HEK293 (cell line): Measurements from ENCODE around the gene GIPC1.
A peak's percentile ranks its signal among the peaks of the same experiment; 100 is the strongest.

Experiments
- GLIS2 ChIP-seq: fragments of 450-650 bp; formaldehyde crosslinking; IDR thresholded peaks from 2 replicates; pipeline ENCODE4 v1.5.1; 2016; ENCODE audit warnings: missing biosample characterization, missing genetic modification characterization
- KLF7 ChIP-seq: fragments of 450-650 bp; formaldehyde crosslinking; IDR thresholded peaks from 2 replicates; pipeline ENCODE4 v1.5.1; 2016; ENCODE audit warnings: missing biosample characterization, missing genetic modification characterization, borderline replicate concordance
- MZF1 ChIP-seq: fragments of 450-650 bp; formaldehyde crosslinking; IDR thresholded peaks from 2 replicates; pipeline ENCODE4 v1.5.1; 2017; ENCODE audit warnings: missing biosample characterization, missing genetic modification characterization, borderline replicate concordance
- ZBTB20 ChIP-seq: fragments of 450-650 bp; formaldehyde crosslinking; IDR thresholded peaks from 2 replicates; pipeline ENCODE4 v1.5.1; 2016; ENCODE audit warnings: missing biosample characterization, missing genetic modification characterization
- ZFP3 ChIP-seq: fragments of 450-650 bp; formaldehyde crosslinking; IDR thresholded peaks from 2 replicates; pipeline ENCODE4 v1.5.1; 2016; ENCODE audit warnings: low read depth, missing biosample characterization, missing genetic modification characterization
- ZNF10 ChIP-seq: fragments of 450-650 bp; formaldehyde crosslinking; IDR thresholded peaks from 2 replicates; pipeline ENCODE4 v1.5.1; 2017; ENCODE audit warnings: missing biosample characterization, missing genetic modification characterization
- ZNF202 ChIP-seq: fragments of 450-650 bp; formaldehyde crosslinking; IDR thresholded peaks from 2 replicates; pipeline ENCODE4 v1.5.1; 2016; ENCODE audit warnings: missing biosample characterization, missing genetic modification characterization, borderline replicate concordance
- ZNF23 ChIP-seq: fragments of 450-650 bp; formaldehyde crosslinking; IDR thresholded peaks from 2 replicates; pipeline ENCODE4 v1.5.1; 2016; ENCODE audit warnings: missing biosample characterization, missing genetic modification characterization, borderline replicate concordance
- ZNF266 ChIP-seq: fragments of 450-650 bp; formaldehyde crosslinking; IDR thresholded peaks from 2 replicates; pipeline ENCODE4 v1.5.1; 2016; ENCODE audit warnings: missing biosample characterization, missing genetic modification characterization, low read depth
- ZNF404 ChIP-seq: fragments of 450-650 bp; formaldehyde crosslinking; IDR thresholded peaks from 2 replicates; pipeline ENCODE4 v1.5.1; 2017; ENCODE audit warnings: missing biosample characterization, missing genetic modification characterization
- ZNF416 ChIP-seq: fragments of 450-650 bp; formaldehyde crosslinking; IDR thresholded peaks from 2 replicates; pipeline ENCODE4 v1.5.1; 2016; ENCODE audit warnings: missing biosample characterization, missing genetic modification characterization
- ZNF433 ChIP-seq: fragments of 450-650 bp; formaldehyde crosslinking; IDR thresholded peaks from 2 replicates; pipeline ENCODE4 v1.5.1; 2016; ENCODE audit warnings: missing biosample characterization, missing genetic modification characterization, low read depth
- ZNF548 ChIP-seq: fragments of 450-650 bp; formaldehyde crosslinking; IDR thresholded peaks from 2 replicates; pipeline ENCODE4 v1.5.1; 2016; ENCODE audit warnings: missing biosample characterization, missing genetic modification characterization
- ZNF596 ChIP-seq: fragments of 450-650 bp; IDR thresholded peaks from 2 replicates; pipeline ENCODE4 v1.5.0; 2018; ENCODE audit warnings: missing biosample characterization, mild to moderate bottlenecking, missing genetic modification characterization, moderate library complexity
- ZNF626 ChIP-seq: fragments of 450-650 bp; sonication (Bioruptor Pico); formaldehyde crosslinking; IDR thresholded peaks from 2 replicates; pipeline ENCODE4 v1.5.1; 2018; ENCODE audit warnings: missing biosample characterization, missing genetic modification characterization, inconsistent platforms
- ZNF660 ChIP-seq: fragments of 450-650 bp; IDR thresholded peaks from 2 replicates; pipeline ENCODE4 v1.5.1; 2018; ENCODE audit warnings: missing biosample characterization, mild to moderate bottlenecking, missing genetic modification characterization
- ZNF791 ChIP-seq: fragments of 450-650 bp; formaldehyde crosslinking; IDR thresholded peaks from 2 replicates; pipeline ENCODE4 v1.5.1; 2016; ENCODE audit warnings: missing biosample characterization, missing genetic modification characterization
- ZNF843 ChIP-seq: fragments of 450-650 bp; formaldehyde crosslinking; IDR thresholded peaks from 2 replicates; pipeline ENCODE4 v1.5.1; 2016; ENCODE audit warnings: missing biosample characterization, missing genetic modification characterization
- TF ChIP-seq, protein P1 (sequence below): fragments of 450-650 bp; formaldehyde crosslinking; IDR thresholded peaks from 2 replicates; pipeline ENCODE4 v1.5.1; 2016; ENCODE audit warnings: missing biosample characterization, missing genetic modification characterization, low read depth
- TF ChIP-seq, protein P2 (sequence below): fragments of 450-650 bp; formaldehyde crosslinking; IDR thresholded peaks from 2 replicates; pipeline ENCODE4 v1.5.1; 2016; ENCODE audit warnings: missing biosample characterization, missing genetic modification characterization, low read depth
- TF ChIP-seq, protein P3 (sequence below): fragments of 450-650 bp; formaldehyde crosslinking; IDR thresholded peaks from 2 replicates; pipeline ENCODE4 v1.5.1; 2016; ENCODE audit warnings: missing biosample characterization, missing genetic modification characterization
- TF ChIP-seq, protein P4 (sequence below): fragments of 450-650 bp; formaldehyde crosslinking; IDR thresholded peaks from 2 replicates; pipeline ENCODE4 v1.5.1; 2017; ENCODE audit warnings: missing biosample characterization, missing genetic modification characterization
- TF ChIP-seq, protein P5 (sequence below): fragments of 450-650 bp; formaldehyde crosslinking; IDR thresholded peaks from 2 replicates; pipeline ENCODE4 v1.5.1; 2016; ENCODE audit warnings: missing biosample characterization, missing genetic modification characterization
- TF ChIP-seq, protein P6 (sequence below): fragments of 450-650 bp; formaldehyde crosslinking; IDR thresholded peaks from 2 replicates; pipeline ENCODE4 v1.5.1; 2016; ENCODE audit warnings: missing biosample characterization, missing genetic modification characterization
- TF ChIP-seq, protein P7 (sequence below): fragments of 450-650 bp; formaldehyde crosslinking; IDR thresholded peaks from 2 replicates; pipeline ENCODE4 v1.5.1; 2016; ENCODE audit warnings: missing biosample characterization, missing genetic modification characterization, borderline replicate concordance

GIPC1 gene

DNA sequence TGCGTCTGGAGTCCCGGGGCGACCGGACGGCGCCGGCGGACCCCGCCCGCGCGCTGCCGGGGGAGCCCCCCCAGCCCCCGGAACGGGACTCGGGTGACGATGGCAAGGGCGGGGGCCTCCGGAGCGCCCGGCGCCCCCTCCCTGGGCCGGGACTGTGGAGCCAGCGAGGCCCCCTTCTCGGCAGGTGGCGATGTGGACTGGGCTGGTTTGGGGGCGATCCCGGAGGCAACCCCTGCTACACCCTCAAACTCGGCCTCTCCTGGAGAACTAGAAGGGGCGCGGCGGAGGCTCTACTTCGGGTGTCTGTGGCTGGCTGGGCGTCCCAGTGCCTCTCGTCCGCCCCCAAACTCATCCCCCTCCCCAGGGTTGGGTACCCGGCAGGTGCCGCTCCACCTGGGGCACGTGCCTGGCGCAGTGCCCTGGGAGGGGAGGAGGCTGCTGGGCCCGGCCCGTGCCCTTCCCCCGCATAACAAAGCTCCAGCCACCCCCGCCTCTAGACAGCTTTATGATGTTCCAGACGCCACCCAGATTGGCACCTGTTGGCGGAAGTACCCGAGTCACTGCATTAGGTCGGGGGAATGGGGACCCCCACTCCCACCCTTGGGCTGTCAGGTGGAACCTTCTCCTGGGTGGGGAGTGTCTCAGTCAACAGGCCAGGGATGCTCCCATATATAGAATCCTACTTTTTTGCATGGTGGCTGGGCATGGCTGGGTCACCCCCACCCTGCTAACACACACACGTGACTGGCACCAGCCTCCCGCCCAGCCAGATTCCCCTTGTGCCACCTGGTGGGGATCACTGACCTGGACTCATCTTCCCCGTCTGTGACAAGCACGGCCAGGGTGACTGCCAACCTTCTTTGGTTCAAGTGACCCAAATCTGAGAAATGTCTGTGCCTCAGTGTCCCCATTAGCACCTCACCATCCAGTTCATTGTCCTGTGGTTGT, 62.1 kb downstream of the GIPC1 start (continued):
- TF ChIP-seq, protein P1, sequence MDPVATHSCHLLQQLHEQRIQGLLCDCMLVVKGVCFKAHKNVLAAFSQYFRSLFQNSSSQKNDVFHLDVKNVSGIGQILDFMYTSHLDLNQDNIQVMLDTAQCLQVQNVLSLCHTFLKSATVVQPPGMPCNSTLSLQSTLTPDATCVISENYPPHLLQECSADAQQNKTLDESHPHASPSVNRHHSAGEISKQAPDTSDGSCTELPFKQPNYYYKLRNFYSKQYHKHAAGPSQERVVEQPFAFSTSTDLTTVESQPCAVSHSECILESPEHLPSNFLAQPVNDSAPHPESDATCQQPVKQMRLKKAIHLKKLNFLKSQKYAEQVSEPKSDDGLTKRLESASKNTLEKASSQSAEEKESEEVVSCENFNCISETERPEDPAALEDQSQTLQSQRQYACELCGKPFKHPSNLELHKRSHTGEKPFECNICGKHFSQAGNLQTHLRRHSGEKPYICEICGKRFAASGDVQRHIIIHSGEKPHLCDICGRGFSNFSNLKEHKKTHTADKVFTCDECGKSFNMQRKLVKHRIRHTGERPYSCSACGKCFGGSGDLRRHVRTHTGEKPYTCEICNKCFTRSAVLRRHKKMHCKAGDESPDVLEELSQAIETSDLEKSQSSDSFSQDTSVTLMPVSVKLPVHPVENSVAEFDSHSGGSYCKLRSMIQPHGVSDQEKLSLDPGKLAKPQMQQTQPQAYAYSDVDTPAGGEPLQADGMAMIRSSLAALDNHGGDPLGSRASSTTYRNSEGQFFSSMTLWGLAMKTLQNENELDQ (tag by site-specific recombination), result no peak
- TF ChIP-seq, protein P2, sequence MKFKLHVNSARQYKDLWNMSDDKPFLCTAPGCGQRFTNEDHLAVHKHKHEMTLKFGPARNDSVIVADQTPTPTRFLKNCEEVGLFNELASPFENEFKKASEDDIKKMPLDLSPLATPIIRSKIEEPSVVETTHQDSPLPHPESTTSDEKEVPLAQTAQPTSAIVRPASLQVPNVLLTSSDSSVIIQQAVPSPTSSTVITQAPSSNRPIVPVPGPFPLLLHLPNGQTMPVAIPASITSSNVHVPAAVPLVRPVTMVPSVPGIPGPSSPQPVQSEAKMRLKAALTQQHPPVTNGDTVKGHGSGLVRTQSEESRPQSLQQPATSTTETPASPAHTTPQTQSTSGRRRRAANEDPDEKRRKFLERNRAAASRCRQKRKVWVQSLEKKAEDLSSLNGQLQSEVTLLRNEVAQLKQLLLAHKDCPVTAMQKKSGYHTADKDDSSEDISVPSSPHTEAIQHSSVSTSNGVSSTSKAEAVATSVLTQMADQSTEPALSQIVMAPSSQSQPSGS (tag by site-specific recombination), result no peak
- no peak for TF ChIP-seq ZBTB20
- no peak for TF ChIP-seq ZNF10 (tag by site-specific recombination)
- no peak for TF ChIP-seq ZNF843 (tag by site-specific recombination)
- TF ChIP-seq, protein P3, sequence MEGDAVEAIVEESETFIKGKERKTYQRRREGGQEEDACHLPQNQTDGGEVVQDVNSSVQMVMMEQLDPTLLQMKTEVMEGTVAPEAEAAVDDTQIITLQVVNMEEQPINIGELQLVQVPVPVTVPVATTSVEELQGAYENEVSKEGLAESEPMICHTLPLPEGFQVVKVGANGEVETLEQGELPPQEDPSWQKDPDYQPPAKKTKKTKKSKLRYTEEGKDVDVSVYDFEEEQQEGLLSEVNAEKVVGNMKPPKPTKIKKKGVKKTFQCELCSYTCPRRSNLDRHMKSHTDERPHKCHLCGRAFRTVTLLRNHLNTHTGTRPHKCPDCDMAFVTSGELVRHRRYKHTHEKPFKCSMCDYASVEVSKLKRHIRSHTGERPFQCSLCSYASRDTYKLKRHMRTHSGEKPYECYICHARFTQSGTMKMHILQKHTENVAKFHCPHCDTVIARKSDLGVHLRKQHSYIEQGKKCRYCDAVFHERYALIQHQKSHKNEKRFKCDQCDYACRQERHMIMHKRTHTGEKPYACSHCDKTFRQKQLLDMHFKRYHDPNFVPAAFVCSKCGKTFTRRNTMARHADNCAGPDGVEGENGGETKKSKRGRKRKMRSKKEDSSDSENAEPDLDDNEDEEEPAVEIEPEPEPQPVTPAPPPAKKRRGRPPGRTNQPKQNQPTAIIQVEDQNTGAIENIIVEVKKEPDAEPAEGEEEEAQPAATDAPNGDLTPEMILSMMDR, result peak; percentile 17; the same call in 1 of the 2 replicates
- TF ChIP-seq, protein P4, sequence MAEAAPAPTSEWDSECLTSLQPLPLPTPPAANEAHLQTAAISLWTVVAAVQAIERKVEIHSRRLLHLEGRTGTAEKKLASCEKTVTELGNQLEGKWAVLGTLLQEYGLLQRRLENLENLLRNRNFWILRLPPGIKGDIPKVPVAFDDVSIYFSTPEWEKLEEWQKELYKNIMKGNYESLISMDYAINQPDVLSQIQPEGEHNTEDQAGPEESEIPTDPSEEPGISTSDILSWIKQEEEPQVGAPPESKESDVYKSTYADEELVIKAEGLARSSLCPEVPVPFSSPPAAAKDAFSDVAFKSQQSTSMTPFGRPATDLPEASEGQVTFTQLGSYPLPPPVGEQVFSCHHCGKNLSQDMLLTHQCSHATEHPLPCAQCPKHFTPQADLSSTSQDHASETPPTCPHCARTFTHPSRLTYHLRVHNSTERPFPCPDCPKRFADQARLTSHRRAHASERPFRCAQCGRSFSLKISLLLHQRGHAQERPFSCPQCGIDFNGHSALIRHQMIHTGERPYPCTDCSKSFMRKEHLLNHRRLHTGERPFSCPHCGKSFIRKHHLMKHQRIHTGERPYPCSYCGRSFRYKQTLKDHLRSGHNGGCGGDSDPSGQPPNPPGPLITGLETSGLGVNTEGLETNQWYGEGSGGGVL (tag by site-specific recombination), result peak; percentile 78
- TF ChIP-seq ZNF433 (tag by site-specific recombination), result no peak
- TF ChIP-seq ZNF596 (tag by site-specific recombination), result no peak
- TF ChIP-seq KLF7 (tag by site-specific recombination), result peak; percentile 19; the same call in 1 of the 2 replicates
- TF ChIP-seq, protein P5, sequence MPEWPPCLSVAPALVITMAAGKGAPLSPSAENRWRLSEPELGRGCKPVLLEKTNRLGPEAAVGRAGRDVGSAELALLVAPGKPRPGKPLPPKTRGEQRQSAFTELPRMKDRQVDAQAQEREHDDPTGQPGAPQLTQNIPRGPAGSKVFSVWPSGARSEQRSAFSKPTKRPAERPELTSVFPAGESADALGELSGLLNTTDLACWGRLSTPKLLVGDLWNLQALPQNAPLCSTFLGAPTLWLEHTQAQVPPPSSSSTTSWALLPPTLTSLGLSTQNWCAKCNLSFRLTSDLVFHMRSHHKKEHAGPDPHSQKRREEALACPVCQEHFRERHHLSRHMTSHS (tag by site-specific recombination), result no peak
- TF ChIP-seq MZF1 (tag by site-specific recombination), result no peak
- TF ChIP-seq ZNF202 (tag by site-specific recombination), result no peak
- no peak for TF ChIP-seq ZNF23 (tag by site-specific recombination)
- TF ChIP-seq ZFP3, result no peak
- TF ChIP-seq, protein P6, sequence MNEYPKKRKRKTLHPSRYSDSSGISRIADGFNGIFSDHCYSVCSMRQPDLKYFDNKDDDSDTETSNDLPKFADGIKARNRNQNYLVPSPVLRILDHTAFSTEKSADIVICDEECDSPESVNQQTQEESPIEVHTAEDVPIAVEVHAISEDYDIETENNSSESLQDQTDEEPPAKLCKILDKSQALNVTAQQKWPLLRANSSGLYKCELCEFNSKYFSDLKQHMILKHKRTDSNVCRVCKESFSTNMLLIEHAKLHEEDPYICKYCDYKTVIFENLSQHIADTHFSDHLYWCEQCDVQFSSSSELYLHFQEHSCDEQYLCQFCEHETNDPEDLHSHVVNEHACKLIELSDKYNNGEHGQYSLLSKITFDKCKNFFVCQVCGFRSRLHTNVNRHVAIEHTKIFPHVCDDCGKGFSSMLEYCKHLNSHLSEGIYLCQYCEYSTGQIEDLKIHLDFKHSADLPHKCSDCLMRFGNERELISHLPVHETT (tag by site-specific recombination), result no peak
- no peak for TF ChIP-seq ZNF791 (tag by site-specific recombination)
- TF ChIP-seq ZNF626 (tag by site-specific recombination), result no peak
- no peak for TF ChIP-seq ZNF548 (tag by site-specific recombination)
- TF ChIP-seq, protein P7, sequence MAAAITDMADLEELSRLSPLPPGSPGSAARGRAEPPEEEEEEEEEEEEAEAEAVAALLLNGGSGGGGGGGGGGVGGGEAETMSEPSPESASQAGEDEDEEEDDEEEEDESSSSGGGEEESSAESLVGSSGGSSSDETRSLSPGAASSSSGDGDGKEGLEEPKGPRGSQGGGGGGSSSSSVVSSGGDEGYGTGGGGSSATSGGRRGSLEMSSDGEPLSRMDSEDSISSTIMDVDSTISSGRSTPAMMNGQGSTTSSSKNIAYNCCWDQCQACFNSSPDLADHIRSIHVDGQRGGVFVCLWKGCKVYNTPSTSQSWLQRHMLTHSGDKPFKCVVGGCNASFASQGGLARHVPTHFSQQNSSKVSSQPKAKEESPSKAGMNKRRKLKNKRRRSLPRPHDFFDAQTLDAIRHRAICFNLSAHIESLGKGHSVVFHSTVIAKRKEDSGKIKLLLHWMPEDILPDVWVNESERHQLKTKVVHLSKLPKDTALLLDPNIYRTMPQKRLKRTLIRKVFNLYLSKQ (tag by site-specific recombination), result no peak
- TF ChIP-seq GLIS2 (tag by site-specific recombination), result peak; percentile 43; the same call in 1 of the 2 replicates
- no peak for TF ChIP-seq ZNF266 (tag by site-specific recombination)
- no peak for TF ChIP-seq ZNF404 (tag by site-specific recombination)
- no peak for TF ChIP-seq ZNF416 (tag by site-specific recombination)
- no peak for TF ChIP-seq ZNF660 (tag by site-specific recombination)
